D721Med (cell line): ENCODE measurements around the gene CDC42EP4.

Experiments
- DNase-seq: peaks from one replicate; pipeline ENCODE4 v3.0.0; 2011; ENCODE audit warnings: low spot score; ENCODE audit not compliant: insufficient read length
- FAIRE-seq: peaks from 2 replicates; lab custom pipeline; 2011; peaks lifted over from hg19 to GRCh38; lab: Jason Lieb, UNC
- TF ChIP-seq, protein P1 (sequence below): IDR thresholded peaks from 2 replicates; pipeline ENCODE4 v1.5.1; 2012; ENCODE audit warnings: mild to moderate bottlenecking, control low read depth; ENCODE audit not compliant: insufficient read depth; ENCODE audit errors: missing control alignments

CDC42EP4 gene

DNA sequence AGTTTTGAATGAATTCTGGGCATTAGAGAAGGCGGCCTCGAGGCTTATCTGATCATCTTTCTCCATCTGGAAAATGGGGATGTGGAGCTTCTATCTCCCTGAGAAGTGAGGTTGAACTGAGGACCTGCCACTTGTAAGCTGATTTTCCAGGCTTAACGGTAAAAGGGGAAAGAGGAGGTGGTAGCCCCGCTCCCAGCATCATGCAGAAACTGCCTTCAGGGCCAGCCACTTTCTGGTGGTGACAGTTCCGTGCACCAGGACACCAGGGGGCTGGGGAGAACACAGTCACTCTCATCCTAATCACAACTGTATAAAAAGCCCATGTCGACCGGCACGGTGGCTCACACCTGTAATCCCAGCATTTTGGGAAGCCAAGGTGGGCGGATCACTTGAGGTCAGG lies 29.2 kb downstream of the CDC42EP4 start:
- TF ChIP-seq, protein P1, sequence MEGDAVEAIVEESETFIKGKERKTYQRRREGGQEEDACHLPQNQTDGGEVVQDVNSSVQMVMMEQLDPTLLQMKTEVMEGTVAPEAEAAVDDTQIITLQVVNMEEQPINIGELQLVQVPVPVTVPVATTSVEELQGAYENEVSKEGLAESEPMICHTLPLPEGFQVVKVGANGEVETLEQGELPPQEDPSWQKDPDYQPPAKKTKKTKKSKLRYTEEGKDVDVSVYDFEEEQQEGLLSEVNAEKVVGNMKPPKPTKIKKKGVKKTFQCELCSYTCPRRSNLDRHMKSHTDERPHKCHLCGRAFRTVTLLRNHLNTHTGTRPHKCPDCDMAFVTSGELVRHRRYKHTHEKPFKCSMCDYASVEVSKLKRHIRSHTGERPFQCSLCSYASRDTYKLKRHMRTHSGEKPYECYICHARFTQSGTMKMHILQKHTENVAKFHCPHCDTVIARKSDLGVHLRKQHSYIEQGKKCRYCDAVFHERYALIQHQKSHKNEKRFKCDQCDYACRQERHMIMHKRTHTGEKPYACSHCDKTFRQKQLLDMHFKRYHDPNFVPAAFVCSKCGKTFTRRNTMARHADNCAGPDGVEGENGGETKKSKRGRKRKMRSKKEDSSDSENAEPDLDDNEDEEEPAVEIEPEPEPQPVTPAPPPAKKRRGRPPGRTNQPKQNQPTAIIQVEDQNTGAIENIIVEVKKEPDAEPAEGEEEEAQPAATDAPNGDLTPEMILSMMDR, result no peak
- FAIRE-seq (no peak), DNase-seq (no peak)

DNA sequence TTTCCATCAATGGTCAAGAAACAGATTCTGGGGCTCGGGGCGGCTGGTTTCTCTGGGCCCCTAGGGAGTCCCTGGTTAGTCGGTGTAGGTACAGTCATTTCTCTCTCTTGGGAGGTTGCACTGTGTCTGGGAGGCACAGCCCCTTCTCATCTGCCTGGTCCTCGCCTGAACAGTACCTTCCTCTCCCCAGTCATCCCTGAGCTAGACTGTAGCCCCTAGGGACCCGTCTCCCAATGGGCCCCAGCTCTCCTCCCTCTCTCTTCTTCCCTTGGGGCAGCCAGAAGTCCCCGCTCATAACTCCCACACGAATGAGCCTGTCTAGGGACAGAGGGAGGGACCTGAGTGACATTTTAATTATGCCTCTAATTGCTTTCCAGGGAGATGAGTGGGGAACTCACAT lies 29.9 kb downstream of the CDC42EP4 start:
- no peak for FAIRE-seq
- TF ChIP-seq, protein P1, result no peak
- DNase-seq, result no peak

DNA sequence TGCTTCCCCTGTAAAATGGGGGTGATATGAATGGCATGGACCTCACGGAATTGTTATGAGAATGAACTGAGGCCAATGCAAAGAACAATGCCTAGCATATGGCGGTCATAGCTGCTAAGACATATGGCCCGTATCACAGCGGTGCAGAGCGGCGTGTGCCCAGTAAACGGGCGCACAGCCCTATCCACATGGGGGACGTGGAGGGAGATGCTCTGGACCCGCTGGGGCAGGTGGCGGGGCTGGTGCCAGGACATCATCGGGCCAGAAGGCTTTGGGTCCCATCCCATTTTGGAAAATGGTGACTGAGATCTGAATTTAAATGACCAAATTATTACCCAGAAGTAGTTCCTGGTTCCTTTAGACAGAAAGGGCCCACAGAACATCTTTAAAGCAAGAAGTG lies 31.6 kb downstream of the CDC42EP4 start:
- no peak for FAIRE-seq
- TF ChIP-seq, protein P1, result no peak
- DNase-seq, result no peak

DNA sequence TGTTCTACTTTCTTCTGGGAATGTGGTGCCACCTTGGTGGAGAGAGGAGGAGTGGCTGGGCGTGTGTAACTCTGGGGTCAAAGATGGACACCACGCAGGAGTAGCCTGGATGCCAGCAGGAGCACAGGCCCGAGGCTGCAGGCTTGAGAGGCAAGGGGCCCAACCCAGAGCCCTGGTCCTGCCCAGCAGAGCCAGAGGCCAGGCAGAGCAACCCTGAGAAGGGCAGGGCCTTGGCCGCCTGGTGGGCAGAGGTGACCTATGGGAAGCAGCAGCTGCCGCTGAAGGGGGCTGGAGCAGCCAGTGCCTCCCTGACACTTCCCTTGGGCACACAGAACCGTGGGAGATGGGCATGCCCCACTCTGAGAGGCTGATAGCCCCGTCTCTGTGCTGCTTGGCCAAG lies 32.1 kb downstream of the CDC42EP4 start:
- FAIRE-seq (no peak), DNase-seq (no peak)
- TF ChIP-seq, protein P1, result no peak

DNA sequence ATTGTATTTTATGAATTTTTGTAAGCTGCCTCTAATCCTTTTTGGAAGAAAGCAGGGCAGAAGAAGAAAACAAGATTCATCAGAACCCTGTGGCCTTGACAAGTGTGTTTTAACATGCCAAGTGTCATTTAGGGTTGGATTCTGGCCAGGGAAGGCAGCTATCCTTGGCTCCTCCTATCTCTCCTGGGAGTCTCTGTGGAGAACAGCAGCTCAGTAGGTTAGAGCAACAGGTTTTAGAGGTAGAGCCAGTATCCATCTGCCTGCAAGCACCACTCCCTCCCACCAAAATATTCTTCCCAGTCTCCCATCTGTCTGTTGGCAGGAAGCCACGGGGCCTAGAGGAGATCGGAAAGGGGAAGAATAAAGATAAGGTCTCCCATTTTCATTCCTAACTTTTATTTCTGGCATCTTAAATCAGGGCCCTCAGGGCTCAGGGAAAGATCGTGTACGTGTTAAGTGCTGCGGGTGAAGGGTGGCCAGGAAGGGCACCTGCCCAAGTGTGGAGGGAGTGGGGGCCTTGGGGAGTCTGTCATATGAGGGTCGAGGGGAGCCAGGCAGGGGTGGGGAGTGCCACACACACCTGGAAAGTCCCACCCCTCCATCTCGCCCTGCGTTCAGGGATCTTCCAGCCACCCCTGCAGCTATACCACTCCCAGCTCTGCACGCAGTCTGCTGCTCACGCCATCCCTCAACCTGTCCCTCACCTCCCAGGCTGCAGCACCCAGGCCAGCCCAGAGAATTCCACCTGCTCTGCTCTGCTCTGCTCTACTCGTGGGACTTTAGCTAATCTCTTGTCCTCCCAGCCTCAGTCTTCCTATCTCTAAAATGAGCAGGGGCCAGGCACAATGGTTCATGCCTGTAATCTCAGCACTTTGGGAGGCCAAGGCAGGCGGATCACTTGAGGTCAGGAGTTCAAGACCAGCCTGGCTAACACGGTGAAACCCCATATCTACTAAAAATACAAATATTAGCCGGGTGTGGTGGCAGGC lies 33.0 kb downstream of the CDC42EP4 start:
- FAIRE-seq (no peak), DNase-seq (no peak)
- TF ChIP-seq, protein P1, result no peak

DNA sequence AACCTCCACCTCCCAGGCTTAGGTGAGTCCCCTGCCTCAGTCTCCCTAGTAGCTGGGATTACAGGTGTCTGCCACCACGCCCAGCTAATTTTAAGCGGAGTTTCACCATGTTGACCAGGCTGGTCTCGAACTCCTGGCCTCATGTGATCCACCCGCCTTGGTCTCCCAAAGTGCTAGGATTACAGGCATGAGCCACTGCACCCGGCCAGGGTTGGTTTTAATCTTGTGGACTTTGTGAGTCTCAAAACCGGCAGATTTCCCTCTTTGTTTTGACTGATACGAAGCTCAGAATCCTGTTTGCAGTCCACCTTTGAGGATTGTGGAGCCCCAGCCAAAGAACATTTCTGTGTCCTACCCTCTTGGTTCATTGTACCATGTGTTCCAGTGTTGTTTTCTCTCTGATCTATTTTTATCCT lies 33.7 kb downstream of the CDC42EP4 start:
- DNase-seq, result no peak
- TF ChIP-seq, protein P1, result no peak
- no peak for FAIRE-seq

DNA sequence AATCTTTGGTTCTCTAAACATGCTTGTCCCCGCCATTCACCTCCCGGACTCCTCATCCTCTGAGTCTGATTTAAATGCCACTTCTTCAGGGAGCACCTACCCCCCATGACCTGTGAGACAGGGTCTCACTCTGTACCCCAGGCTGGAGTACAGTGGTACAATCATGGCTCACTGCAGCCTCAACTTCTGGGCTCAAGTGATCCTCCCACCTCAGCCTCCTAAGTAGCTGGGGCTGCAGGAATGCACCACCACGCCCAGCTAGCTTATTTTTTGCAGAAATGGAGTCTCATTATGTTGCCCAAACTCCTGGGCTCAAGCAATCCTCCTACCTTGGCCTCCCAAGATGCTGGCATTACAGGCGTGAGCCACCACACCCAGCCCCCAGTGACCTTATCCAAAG lies 37.3 kb downstream of the CDC42EP4 start:
- no peak for DNase-seq
- TF ChIP-seq, protein P1, result no peak
- no peak for FAIRE-seq
